IgD-negative memory B cell (primary cell): Measurements from ENCODE around the gene GPR137. TPM values are rescaled to one million over a fixed set of nuclear protein-coding genes. Genes with fewer than 3 reads are reported as not detected.

Experiments used
- H3K27ac Mint-ChIP-seq, 3 donors: one replicate each; pipeline ENCODE4 v1.8.0; 2020 to 2022; ENCODE audit warnings: mild to moderate bottlenecking in 3 of 3, mixed read lengths in 3 of 3, moderate library complexity in 1 of 3
- H3K27me3 Mint-ChIP-seq: one replicate; pipeline ENCODE4 v1.8.0; 2021; ENCODE audit warnings: mixed read lengths
- H3K36me3 Mint-ChIP-seq: one replicate; pipeline ENCODE4 v1.8.0; 2020; ENCODE audit warnings: mild to moderate bottlenecking, mixed read lengths
- H3K4me1 Mint-ChIP-seq, 3 donors: one replicate each; pipeline ENCODE4 v1.8.0; 2020 to 2022; ENCODE audit warnings: mixed read lengths in 3 of 3, mild to moderate bottlenecking in 1 of 3
- H3K4me3 Mint-ChIP-seq, 4 donors: one replicate each; pipeline ENCODE4 v1.8.0; 2020 to 2022; ENCODE audit warnings: mild to moderate bottlenecking in 4 of 4, mixed read lengths in 4 of 4, moderate library complexity in 3 of 4
- H3K9me3 Mint-ChIP-seq, 3 donors: one replicate each; pipeline ENCODE4 v1.8.0; 2020 to 2021; ENCODE audit warnings: mixed read lengths in 3 of 3, mild to moderate bottlenecking in 1 of 3
- polyA plus RNA-seq: library from polyadenylated mRNA; unstranded; fragments of 300-500 nt; fragmentation: Illumina TruSeq; gene quantifications from one replicate; pipeline ENCODE4 v1.2.3, GENCODE V29; 2021

The GPR137 gene
- polyA plus RNA-seq, 1 donor from 2014 or later: 19.7 TPM

GRCh38 chr11:64253481-64253880 lies 32.2 kb upstream of the GPR137 start:
- H3K27me3 Mint-ChIP-seq: no peaks in the 10 kb centered on the region
- H3K27ac Mint-ChIP-seq: no peak overlapping the region
- no peaks in the 10 kb centered on the region for H3K9me3 Mint-ChIP-seq
- H3K4me3 Mint-ChIP-seq: peak overlapping the region in 1 of 4 donors; percentile 59
- peaks cover 0 to 8% (median 5%) of the 10 kb centered on the region in 3 donors for H3K4me1 Mint-ChIP-seq
- no peaks in the 10 kb centered on the region for H3K36me3 Mint-ChIP-seq

- no peak overlapping the region for H3K27ac Mint-ChIP-seq
- H3K9me3 Mint-ChIP-seq: no peaks in the 10 kb centered on the region
- peak overlapping the region in 1 of 4 donors; percentile 59 for H3K4me3 Mint-ChIP-seq
Measured at GRCh38 chr11:64254326-64254725, 31.3 kb upstream of the GPR137 start.

DNA sequence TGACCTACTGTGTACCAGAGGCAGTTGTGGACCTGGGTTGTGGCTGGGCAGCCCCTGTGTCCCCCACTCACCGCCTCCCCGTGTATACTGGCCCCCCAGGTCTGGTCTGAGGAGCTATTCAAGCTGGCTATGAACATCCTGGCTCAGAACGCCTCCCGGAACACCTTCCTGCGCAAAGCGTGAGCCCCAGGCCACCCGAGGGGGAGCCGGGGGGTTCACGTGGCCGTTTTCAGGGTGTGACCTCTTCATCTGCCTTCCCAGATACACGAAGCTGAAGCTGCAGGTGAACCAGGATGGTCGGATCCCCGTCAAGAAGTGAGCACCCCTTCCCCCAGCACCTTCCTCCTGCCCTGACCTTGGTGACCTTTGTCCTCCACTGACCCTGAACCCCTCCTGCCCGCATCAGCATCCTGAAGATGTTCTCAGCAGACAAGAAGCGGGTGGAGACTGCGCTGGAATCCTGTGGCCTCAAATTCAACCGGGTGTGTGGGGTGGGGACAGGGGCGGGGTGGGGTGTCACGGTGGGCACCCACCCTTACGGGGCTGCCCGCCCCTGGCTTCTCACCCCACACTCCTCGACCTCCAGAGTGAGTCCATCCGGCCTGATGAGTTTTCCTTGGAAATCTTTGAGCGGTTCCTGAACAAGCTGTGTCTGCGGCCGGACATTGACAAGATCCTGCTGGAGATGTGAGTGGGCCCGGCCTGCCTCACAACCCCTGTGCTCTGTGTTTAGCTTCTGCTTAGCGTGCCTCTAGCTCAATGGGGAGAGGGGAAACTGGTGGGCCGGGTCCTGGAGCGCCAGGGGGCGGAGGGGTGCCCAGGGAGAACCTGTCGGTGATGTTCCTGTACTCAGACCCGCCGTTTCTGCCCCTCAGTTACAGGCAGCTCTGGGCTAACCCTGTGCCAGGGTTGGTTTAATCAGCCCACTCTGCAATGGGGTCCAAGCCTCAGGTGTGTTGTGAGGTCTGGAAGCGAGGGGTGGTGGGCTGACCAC lies 30.2 kb upstream of the GPR137 start:
- H3K27me3 Mint-ChIP-seq: no peaks in the 10 kb centered on the region
- peaks cover 0 to 12% (median 8%) of the 10 kb centered on the region in 3 donors for H3K4me1 Mint-ChIP-seq
- no peak overlapping the region for H3K4me3 Mint-ChIP-seq
- no peaks in the 10 kb centered on the region for H3K36me3 Mint-ChIP-seq
- H3K27ac Mint-ChIP-seq: no peak overlapping the region
- no peaks in the 10 kb centered on the region for H3K9me3 Mint-ChIP-seq

More at GRCh38 chr11:64254326-64254725, 31.3 kb upstream of the GPR137 start:
- H3K4me1 Mint-ChIP-seq: peaks cover 0 to 8% (median 5%) of the 10 kb centered on the region in 3 donors
- H3K27me3 Mint-ChIP-seq: no peaks in the 10 kb centered on the region
- no peaks in the 10 kb centered on the region for H3K36me3 Mint-ChIP-seq

- Mint-ChIP-seq H3K4me1 (peaks cover 0 to 11% (median 8%) of the 10 kb centered on the region in 3 donors), H3K36me3 (no peaks in the 10 kb centered on the region), H3K27ac (no peak overlapping the region), H3K27me3 (no peaks in the 10 kb centered on the region), H3K4me3 (no peak overlapping the region), H3K9me3 (no peaks in the 10 kb centered on the region)
Measured at GRCh38 chr11:64256300-64256699, 29.3 kb upstream of the GPR137 start.

DNA sequence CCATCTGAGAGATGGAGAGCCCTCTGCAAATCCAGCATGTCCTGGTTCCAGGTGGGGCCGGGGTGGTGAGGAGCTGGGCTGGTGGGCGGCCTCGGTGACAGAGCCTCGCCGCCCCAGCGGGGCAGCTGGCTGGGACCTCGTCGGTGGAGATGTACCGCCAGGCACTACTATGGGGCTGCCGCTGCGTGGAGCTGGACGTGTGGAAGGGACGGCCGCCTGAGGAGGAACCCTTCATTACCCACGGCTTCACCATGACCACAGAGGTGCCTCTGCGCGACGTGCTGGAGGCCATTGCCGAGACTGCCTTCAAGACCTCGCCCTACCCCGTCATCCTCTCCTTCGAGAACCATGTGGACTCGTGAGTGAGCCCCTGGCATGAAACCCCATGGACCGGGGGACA lies 27.3 kb upstream of the GPR137 start:
- peaks cover 2% of the 10 kb centered on the region for H3K36me3 Mint-ChIP-seq
- no peaks in the 10 kb centered on the region for H3K9me3 Mint-ChIP-seq
- H3K4me1 Mint-ChIP-seq: peaks cover 0 to 7% (median 3%) of the 10 kb centered on the region in 3 donors
- H3K27ac Mint-ChIP-seq: no peak overlapping the region
- no peak overlapping the region for H3K4me3 Mint-ChIP-seq
- H3K27me3 Mint-ChIP-seq: no peaks in the 10 kb centered on the region

DNA sequence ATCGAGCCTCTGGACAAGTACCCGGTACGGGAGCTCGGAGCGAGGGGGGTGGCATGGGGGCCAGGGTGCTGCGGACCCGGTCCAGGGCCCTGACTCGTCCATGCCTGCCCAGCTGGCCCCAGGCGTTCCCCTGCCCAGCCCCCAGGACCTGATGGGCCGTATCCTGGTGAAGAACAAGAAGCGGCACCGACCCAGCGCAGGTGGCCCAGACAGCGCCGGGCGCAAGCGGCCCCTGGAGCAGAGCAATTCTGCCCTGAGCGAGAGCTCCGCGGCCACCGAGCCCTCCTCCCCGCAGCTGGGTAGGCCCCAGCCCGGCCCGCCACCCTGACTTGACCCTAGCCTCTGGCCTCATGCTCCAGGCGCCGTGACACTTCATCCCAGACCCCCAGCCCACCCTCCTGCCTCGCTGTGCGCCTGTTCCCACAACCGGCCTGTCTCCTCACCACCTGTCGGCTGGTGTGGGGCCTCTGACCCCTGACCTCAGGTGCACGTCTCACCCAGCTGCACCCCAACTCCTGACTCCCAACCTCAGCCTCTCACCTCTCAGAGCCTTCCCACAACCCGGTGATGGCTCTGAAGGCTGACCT lies 26.6 kb upstream of the GPR137 start:
- no peaks in the 10 kb centered on the region for H3K9me3 Mint-ChIP-seq
- H3K4me1 Mint-ChIP-seq: peaks cover 0 to 7% (median 3%) of the 10 kb centered on the region in 3 donors
- peaks cover 2% of the 10 kb centered on the region for H3K36me3 Mint-ChIP-seq
- peak overlapping the region in 1 of 4 donors; percentile 68 for H3K4me3 Mint-ChIP-seq
- no peaks in the 10 kb centered on the region for H3K27me3 Mint-ChIP-seq
- H3K27ac Mint-ChIP-seq: peak overlapping the region in 1 of 3 donors; percentile 54

- H3K27ac Mint-ChIP-seq: peak overlapping the region in 2 of 3 donors; percentile 54 to 66
- H3K27me3 Mint-ChIP-seq: no peaks in the 10 kb centered on the region
- peak overlapping the region in 2 of 4 donors; percentile 6 to 68 for H3K4me3 Mint-ChIP-seq
Measured at GRCh38 chr11:64259533-64260067, 26.0 kb upstream of the GPR137 start.

GRCh38 chr11:64260147-64260708 lies 25.4 kb upstream of the GPR137 start:
- no peaks in the 10 kb centered on the region for H3K9me3 Mint-ChIP-seq
- peaks cover 0 to 7% (median 3%) of the 10 kb centered on the region in 3 donors for H3K4me1 Mint-ChIP-seq
- no peaks in the 10 kb centered on the region for H3K27me3 Mint-ChIP-seq
- H3K27ac Mint-ChIP-seq: no peak overlapping the region
- H3K36me3 Mint-ChIP-seq: peaks cover 2% of the 10 kb centered on the region
- H3K4me3 Mint-ChIP-seq: no peak overlapping the region

More at GRCh38 chr11:64259533-64260067, 26.0 kb upstream of the GPR137 start:
- peaks cover 0 to 7% (median 3%) of the 10 kb centered on the region in 3 donors for H3K4me1 Mint-ChIP-seq
- peaks cover 2% of the 10 kb centered on the region for H3K36me3 Mint-ChIP-seq
- H3K9me3 Mint-ChIP-seq: no peaks in the 10 kb centered on the region

GRCh38 chr11:64261556-64262080 lies 24.0 kb upstream of the GPR137 start:
- H3K27ac Mint-ChIP-seq: no peak overlapping the region
- H3K36me3 Mint-ChIP-seq: peaks cover 2% of the 10 kb centered on the region
- no peaks in the 10 kb centered on the region for H3K9me3 Mint-ChIP-seq
- H3K27me3 Mint-ChIP-seq: no peaks in the 10 kb centered on the region
- peaks cover 0 to 7% (median 3%) of the 10 kb centered on the region in 3 donors for H3K4me1 Mint-ChIP-seq
- no peak overlapping the region for H3K4me3 Mint-ChIP-seq

DNA sequence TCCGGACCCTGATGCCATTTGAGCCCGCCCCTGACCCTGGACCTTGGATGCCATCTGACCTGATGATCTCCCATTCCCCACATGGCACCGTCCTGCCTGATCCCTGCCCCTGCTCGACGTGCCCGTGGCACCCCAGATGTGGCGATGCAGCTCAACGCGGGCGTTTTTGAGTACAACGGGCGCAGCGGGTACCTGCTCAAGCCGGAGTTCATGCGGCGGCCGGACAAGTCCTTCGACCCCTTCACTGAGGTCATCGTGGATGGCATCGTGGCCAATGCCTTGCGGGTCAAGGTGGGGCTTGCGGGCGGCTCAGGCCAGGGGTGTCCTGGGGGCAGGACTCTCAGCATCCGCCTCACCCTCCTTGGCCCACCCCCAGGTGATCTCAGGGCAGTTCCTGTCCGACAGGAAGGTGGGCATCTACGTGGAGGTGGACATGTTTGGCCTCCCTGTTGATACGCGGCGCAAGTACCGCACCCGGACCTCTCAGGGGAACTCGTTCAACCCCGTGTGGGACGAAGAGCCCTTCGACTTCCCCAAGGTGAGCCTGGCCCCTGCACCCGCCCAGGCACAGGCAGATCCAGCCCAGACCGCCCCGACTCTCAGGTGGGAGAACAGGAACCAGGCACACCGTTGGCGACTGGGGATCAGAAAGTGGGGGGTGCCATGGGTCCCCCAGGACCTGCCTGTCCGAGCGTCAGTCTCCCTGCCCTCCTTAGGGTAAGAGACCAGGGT lies 23.2 kb upstream of the GPR137 start:
- Mint-ChIP-seq H3K27me3 (no peaks in the 10 kb centered on the region), H3K4me1 (peaks cover 0 to 7% (median 3%) of the 10 kb centered on the region in 3 donors), H3K9me3 (no peaks in the 10 kb centered on the region), H3K4me3 (no peak overlapping the region), H3K36me3 (peaks cover 2% of the 10 kb centered on the region), H3K27ac (no peak overlapping the region)

- Mint-ChIP-seq H3K9me3 (no peaks in the 10 kb centered on the region), H3K36me3 (peaks cover 2% of the 10 kb centered on the region), H3K27ac (no peak overlapping the region), H3K4me1 (peaks cover 0 to 9% (median 7%) of the 10 kb centered on the region in 3 donors), H3K27me3 (no peaks in the 10 kb centered on the region), H3K4me3 (peak overlapping the region in 1 of 4 donors; percentile 43)
Measured at GRCh38 chr11:64263021-64263946, 22.4 kb upstream of the GPR137 start.

DNA sequence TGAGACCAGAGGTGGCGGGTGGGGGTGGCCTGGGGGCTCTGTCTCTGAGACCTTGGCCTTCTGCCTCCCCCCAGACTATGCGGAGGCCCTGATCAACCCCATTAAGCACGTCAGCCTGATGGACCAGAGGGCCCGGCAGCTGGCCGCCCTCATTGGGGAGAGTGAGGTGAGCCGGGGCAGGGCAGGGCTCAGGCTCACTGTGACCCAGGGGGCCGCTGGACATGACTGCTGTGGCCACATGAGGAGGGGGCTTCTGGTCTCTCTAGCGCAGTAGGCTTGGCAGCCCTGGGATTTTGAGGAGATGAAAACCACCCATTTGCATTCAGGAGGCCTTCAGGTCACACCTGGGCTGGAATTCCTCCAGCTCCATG lies 21.7 kb upstream of the GPR137 start:
- no peak overlapping the region for H3K4me3 Mint-ChIP-seq
- H3K4me1 Mint-ChIP-seq: peaks cover 3 to 12% (median 10%) of the 10 kb centered on the region in 3 donors
- H3K27me3 Mint-ChIP-seq: no peaks in the 10 kb centered on the region
- H3K9me3 Mint-ChIP-seq: no peaks in the 10 kb centered on the region
- no peak overlapping the region for H3K27ac Mint-ChIP-seq
- peaks cover 2% of the 10 kb centered on the region for H3K36me3 Mint-ChIP-seq

DNA sequence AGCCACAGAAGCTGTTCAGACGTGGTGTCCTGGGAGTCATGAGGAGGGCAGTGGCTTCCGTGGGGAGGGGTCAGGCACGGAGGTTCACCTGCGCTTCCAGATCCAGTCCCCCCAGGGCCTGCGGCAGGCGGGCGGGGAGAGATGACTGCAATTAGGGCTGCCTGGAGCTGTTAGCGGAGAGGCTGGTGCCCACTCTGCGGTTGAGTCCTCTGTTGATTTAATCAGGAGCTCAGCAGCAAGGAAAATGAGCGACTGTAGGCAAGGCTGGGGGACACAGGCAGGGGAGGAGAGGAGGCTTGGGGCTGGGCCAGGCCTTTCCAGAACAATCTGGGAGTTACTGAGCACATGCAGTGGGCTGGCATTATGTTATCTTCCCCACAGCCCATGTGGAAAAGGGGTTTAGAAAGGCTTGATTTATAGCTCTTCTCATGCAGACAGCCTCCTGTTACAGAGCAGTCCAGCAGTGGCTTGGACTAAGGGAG lies 21.2 kb upstream of the GPR137 start:
- no peaks in the 10 kb centered on the region for H3K27me3 Mint-ChIP-seq
- H3K36me3 Mint-ChIP-seq: peaks cover 3% of the 10 kb centered on the region
- peaks cover 7 to 14% (median 9%) of the 10 kb centered on the region in 3 donors for H3K4me1 Mint-ChIP-seq
- H3K4me3 Mint-ChIP-seq: no peak overlapping the region
- H3K9me3 Mint-ChIP-seq: no peaks in the 10 kb centered on the region
- H3K27ac Mint-ChIP-seq: no peak overlapping the region
